22Rv1 (cell line): ENCODE results near the gene POLD3.
A peak's percentile ranks its signal among the peaks of the same experiment; 100 is the strongest.
"Not testable (repeated sequence)": the region's sequence is repeated elsewhere in the genome, so short reads cannot be mapped to it uniquely, and the experiment has no call there.

Experiments
- H3K27ac ChIP-seq: fragments of 450-650 bp; 2 replicates; pipeline ENCODE4 v1.5.1; 2017
- ZFX ChIP-seq: fragments of 450-650 bp; IDR thresholded peaks from 2 replicates; pipeline ENCODE4 v1.6.1; 2017; ENCODE audit warnings: antibody characterized with exemption, borderline replicate concordance
- TF ChIP-seq, protein P1 (sequence below): fragments of 450-650 bp; IDR thresholded peaks from 2 replicates; pipeline ENCODE4 v1.5.1; 2017; ENCODE audit warnings: mild to moderate bottlenecking

POLD3 gene

DNA sequence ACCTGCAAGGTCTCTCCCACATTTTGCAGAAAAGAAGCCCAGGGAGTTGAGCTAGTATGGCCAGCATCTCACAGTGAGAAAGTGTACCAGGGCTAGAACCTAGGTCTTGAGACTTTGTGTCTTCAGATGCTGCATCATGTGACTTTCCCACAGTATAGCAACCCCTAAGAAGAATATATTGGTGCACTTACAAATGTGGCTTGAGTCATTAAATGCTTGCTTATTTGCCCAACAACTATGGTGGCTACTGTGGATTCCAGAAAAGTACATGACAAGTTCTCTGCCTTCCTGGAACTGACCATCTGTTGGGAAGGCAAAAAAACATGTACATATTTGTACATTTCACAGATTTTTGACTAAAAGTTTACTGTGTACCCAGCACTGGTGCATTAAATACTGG, 55.0 kb downstream of the POLD3 start:
- TF ChIP-seq, protein P1, sequence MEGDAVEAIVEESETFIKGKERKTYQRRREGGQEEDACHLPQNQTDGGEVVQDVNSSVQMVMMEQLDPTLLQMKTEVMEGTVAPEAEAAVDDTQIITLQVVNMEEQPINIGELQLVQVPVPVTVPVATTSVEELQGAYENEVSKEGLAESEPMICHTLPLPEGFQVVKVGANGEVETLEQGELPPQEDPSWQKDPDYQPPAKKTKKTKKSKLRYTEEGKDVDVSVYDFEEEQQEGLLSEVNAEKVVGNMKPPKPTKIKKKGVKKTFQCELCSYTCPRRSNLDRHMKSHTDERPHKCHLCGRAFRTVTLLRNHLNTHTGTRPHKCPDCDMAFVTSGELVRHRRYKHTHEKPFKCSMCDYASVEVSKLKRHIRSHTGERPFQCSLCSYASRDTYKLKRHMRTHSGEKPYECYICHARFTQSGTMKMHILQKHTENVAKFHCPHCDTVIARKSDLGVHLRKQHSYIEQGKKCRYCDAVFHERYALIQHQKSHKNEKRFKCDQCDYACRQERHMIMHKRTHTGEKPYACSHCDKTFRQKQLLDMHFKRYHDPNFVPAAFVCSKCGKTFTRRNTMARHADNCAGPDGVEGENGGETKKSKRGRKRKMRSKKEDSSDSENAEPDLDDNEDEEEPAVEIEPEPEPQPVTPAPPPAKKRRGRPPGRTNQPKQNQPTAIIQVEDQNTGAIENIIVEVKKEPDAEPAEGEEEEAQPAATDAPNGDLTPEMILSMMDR, result no peak
- TF ChIP-seq ZFX, result no peak
- H3K27ac ChIP-seq, result no peak overlapping the region

DNA sequence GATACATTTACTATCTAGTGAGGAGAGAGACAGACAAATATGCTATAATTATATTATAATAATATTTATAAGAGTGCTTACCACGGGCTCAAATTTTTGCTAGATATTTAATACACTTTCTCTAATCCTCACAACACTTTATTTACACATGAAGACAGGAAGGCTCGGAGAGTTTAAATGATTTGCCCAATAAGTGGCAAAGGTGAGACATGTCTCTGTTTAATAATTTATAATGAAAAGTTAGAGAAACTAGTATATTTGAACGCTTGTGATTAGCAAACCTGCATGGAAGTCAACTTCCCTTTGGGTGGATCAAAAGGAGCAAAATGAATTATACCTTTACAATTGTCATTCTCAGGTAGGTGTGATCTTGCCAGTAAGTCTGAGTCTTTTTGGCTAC, 55.4 kb downstream of the POLD3 start:
- no peak overlapping the region for H3K27ac ChIP-seq
- no peak for TF ChIP-seq ZFX
- TF ChIP-seq, protein P1, result no peak

DNA sequence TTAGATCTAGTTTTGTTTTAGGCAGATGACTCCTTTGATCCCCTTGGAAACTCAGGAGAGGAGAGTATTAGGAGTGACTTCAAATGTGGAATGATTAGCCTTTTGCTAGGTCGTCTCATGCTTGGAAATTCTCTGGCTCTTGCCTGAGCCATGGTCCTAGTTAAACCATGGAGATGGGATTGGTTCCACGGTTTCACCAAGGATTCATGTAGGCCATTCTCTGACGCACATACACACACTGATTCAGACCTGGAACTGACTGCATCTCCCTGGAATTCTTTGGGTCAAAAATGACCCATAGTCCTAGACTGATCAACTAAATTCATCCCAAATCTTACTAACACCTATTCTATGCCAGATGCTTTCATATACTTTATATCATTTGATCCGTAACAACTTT, 56.5 kb downstream of the POLD3 start:
- no peak for TF ChIP-seq ZFX
- TF ChIP-seq, protein P1, result no peak
- no peak overlapping the region for H3K27ac ChIP-seq

DNA sequence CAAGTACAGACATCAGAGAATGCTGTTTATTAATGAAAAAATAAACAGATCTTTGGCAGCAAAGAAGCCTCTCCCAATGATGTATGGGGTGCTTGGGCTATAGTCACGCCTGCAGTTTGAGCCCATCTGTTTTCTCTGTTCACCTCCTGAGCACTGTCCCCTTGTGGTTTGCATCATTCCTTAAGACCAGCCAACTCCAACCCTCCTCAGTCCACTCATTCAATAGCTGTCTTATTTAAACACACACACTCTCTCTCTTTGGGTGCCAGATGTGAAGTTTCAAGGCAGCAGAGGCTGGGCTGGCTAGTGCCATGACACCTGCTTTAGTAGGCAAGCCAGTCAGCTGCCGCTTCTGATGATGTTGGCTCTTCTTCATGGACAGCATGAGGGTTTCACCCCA, 58.1 kb downstream of the POLD3 start:
- no peak for TF ChIP-seq ZFX
- TF ChIP-seq, protein P1, result no peak

DNA sequence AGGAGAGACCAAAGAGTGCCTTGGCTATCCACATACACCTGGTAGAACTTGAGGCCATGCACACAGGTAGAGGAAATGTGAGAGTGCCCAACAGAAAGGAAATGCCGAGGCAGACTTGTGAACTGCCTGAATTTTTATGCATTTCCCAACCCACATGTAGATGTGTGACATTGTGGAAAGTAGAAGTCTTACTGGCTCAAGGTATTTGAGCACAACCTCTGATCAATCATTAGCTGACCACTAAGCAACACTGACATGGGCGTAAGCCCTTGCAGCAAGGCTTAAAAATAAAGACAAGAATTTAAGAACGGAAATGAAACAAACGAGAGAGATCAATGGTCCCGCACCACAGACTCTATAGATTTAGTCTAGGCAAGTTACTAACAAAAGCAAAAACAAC, 62.6 kb downstream of the POLD3 start:
- no peak for TF ChIP-seq ZFX
- TF ChIP-seq, protein P1, result no peak
- H3K27ac ChIP-seq, result no peak overlapping the region

More for the DNA sequence above, 58.1 kb downstream of the POLD3 start:
- H3K27ac ChIP-seq, result no peak overlapping the region

DNA sequence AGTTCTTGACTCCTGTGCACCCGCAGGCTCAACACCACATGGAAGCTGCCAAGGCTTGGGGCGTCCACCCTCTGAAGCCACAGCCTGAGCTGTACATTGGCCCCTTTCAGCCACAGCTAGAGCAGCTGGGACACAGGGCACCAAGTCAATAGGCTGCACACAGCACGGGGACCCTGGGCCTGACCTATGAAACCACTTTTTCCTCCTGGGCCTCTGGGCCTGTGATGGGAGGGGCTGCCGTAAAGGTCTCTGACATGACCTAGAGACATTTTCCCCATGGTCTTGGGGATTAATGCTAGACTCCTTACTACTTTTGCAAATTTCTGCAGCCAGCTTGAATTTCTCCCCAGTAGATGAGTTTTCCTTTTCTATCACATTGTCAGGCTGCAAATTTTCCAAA, 66.7 kb downstream of the POLD3 start:
- H3K27ac ChIP-seq, result not testable (repeated sequence)

DNA sequence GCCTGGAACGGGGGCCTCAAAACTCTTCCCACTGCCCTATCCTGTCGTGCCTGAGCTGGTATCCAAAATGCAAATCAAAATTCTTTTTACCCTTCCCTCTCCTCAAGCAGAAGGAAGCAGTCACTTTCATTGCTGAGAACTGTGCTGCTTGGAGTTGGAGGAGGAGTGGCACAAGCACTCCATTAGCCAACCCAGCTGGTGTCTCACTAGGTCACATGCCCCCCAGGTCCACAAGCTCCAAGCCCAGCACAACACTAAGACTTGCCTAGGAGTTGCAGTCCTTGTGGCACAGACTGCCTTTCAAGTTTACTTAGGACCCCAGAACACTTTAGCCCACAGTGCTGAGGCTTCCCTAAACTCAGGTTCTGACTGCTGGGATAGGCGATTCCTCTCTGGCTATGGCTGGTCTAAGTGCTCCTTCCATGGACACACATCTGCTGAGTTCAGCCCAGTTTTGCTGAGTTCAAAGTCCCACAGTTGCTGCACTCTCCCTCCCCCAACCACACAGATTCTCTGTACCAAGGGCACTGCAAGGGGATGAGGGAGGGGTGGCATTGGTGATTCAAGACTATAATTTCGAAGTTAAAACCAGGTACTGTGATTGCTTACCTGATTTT, 70.2 kb downstream of the POLD3 start:
- TF ChIP-seq ZFX, result no peak
- TF ChIP-seq, protein P1, result no peak
- H3K27ac ChIP-seq, result peak overlapping the region; percentile 11

DNA sequence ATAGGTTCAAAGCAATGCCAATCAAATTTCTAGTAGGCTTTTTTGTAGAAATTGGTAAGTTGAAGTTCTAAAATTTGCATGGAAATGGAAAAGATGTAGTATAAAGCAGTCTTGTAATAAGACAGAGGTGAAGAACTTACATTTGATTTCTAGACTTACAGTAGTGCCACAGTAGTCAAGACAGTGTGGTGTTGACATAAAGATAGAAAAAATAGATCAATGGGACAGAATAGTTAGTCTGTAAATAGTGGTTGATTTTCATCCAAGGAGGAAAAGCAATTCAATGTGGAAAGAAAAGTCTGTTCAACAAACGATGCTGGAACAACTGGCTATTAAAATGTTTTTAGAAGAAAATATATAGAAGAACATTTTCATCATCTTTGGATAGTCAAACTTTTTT, 70.9 kb downstream of the POLD3 start:
- no peak for TF ChIP-seq ZFX
- TF ChIP-seq, protein P1, result no peak
- peak overlapping the region; percentile 11 for H3K27ac ChIP-seq
